PC-3 (cell line): ENCODE results near the gene FSCN2. TPM values are rescaled to one million over a fixed set of nuclear protein-coding genes. Genes with fewer than 3 reads are reported as not detected.

ENCODE experiments used
- ATAC-seq: fragments of 200-7000 bp; cut with Tn5 transposase; 2 replicates; pipeline ENCODE4 v1.9.1; 2020; ENCODE audit warnings: mild to moderate bottlenecking, moderate library complexity
- BruUV-seq: library from RNA; stranded (reverse); fragments of 400-500 nt; replicated peaks from 2 replicates; lab custom pipeline; 2021; lab: Mats Ljungman, UMichigan
- CTCF ChIA-PET: fragments of 300-600 bp; sonication (Branson Sonifier 250); formaldehyde crosslinking; loops from one replicate; lab custom pipeline; 2022; ENCODE audit warnings: antibody characterized with exemption; lab: Charles Lee
- POLR2A ChIA-PET: fragments of 300-600 bp; sonication (Branson Sonifier 250); formaldehyde crosslinking; loops from one replicate; lab custom pipeline; 2022; ENCODE audit warnings: antibody characterized with exemption; ENCODE audit not compliant: unreplicated experiment; lab: Charles Lee
- DNase-seq: peaks from one replicate; pipeline ENCODE4 v3.0.0-alpha.2; 2015
- H2AFZ ChIP-seq: fragments of 300-600 bp; sonication (generic); 2 replicates; pipeline ENCODE4 v1.6.0; 2016; ENCODE audit warnings: antibody characterized with exemption, low read length
- H3F3A ChIP-seq: fragments of 300-600 bp; sonication (generic); one replicate; pipeline ENCODE4 v1.6.0; 2017; ENCODE audit warnings: antibody characterized with exemption, low read length, control low read depth, mild to moderate bottlenecking; ENCODE audit not compliant: unreplicated experiment
- H3K27ac ChIP-seq: fragments of 300-600 bp; sonication (generic); 2 replicates; pipeline ENCODE4 v1.5.1; 2016; ENCODE audit warnings: mild to moderate bottlenecking, low read length
- H3K27me3 ChIP-seq: fragments of 300-600 bp; sonication (generic); 2 replicates; pipeline ENCODE4 v1.6.1; 2016; ENCODE audit warnings: low read length, mixed read lengths
- H3K36me3 ChIP-seq: fragments of 300-600 bp; sonication (generic); 2 replicates; pipeline ENCODE4 v1.6.1; 2016; ENCODE audit warnings: low read depth, mixed run types, low read length, mixed read lengths
- H3K4me1 ChIP-seq: fragments of 300-600 bp; sonication (generic); 2 replicates; pipeline ENCODE4 v1.5.1; 2016; ENCODE audit warnings: low read length; ENCODE audit not compliant: insufficient read depth
- H3K4me2 ChIP-seq: fragments of 300-600 bp; sonication (generic); 2 replicates; pipeline ENCODE4 v1.6.0; 2016; ENCODE audit warnings: low read length
- H3K4me3 ChIP-seq: fragments of 300-600 bp; sonication (generic); 2 replicates; pipeline ENCODE4 v1.5.1; 2016; ENCODE audit warnings: mild to moderate bottlenecking, low read length, mixed read lengths
- H3K79me2 ChIP-seq: fragments of 300-600 bp; sonication (generic); 2 replicates; pipeline ENCODE4 v1.6.1; 2017; ENCODE audit warnings: low read length, mixed read lengths
- H3K9ac ChIP-seq: fragments of 300-600 bp; sonication (generic); 2 replicates; pipeline ENCODE4 v1.6.0; 2016; ENCODE audit warnings: mild to moderate bottlenecking, low read length
- H3K9me2 ChIP-seq: fragments of 300-600 bp; sonication (generic); replicated peaks from 2 replicates; pipeline ENCODE4 v1.6.1; 2016; ENCODE audit warnings: mixed run types, low read length, mixed read lengths
- H3K9me3 ChIP-seq: fragments of 300-600 bp; sonication (generic); 2 replicates; pipeline ENCODE4 v1.6.1; 2016; ENCODE audit warnings: low read length, mixed read lengths
- H4K20me1 ChIP-seq: fragments of 300-600 bp; sonication (generic); 2 replicates; pipeline ENCODE4 v1.6.1; 2016; ENCODE audit warnings: low read length, mixed read lengths
- CTCF ChIP-seq: fragments of 300-600 bp; sonication (generic); conservative IDR thresholded peaks from 2 replicates; pipeline ENCODE4 v1.5.1; 2017; ENCODE audit warnings: antibody characterized with exemption, low read depth, mild to moderate bottlenecking, low read length
- EZH2 ChIP-seq: fragments of 300-600 bp; sonication (generic); IDR thresholded peaks from one replicate; pipeline ENCODE4 v1.6.1; 2017; ENCODE audit warnings: antibody characterized with exemption, mild to moderate bottlenecking, low read length; ENCODE audit not compliant: unreplicated experiment
- EZH2phosphoT487 ChIP-seq: fragments of 300-600 bp; sonication (generic); IDR thresholded peaks from 2 replicates; pipeline ENCODE4 v1.6.1; 2018; ENCODE audit warnings: mild to moderate bottlenecking, antibody characterized with exemption, low read length, borderline replicate concordance
- intact Hi-C: fragments of 100-400 bp; cut with micrococcal nuclease; formaldehyde crosslinking; loops from 2 replicates; pipeline ENCODE4 v1.9.0; 2023
- total RNA-seq: library from RNA; depleted of rRNA; stranded (reverse); fragments of >200 nt; gene quantifications from 2 replicates; pipeline ENCODE4 v1.2.3, GENCODE V29; 2014

FSCN2 gene
- total RNA-seq, 1 experiment from 2014 or later = 0.87 TPM

DNA sequence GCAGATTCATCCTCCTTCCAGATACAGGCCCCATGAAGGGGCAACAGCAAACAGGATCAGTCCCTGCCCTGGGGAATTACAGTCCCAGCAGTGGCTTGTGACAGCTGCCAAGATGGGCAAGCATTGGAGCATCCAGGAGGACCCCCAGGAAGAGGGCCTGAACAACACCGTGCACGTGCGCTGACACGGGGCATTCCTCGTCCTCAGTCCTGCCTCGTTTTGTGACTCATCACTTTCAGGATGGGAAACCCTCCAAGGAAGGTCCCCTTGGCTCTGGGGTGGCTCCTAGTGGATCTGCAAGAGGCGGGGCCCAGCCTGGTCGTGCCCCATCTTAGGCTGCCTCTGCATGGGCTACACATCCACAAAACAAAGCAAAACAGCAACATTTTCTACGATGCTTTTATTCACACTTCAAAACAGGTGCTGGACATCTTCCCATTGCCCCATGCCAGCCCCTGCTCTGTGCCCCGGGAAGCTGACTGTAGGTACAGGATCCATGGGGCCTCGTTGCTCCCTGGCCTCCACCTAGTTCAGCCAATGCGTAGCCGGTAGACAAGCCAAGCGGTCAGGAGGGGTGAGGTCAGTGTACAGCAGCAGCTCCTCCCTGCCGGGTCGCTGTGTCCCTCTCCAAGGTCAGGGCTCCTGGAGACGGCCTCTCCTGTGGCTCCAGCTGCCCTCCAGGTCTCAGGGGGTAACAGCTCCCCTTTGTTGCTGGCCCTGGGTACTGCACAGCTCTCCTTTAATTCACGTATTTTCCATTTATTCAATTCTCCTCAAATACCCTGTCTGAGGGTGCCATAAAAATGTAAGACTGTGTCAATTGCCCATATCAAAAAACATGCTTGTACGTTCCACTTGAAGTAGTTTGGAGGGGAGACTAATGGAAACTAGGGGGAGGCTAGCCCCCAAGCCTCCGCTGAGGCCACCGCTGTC is 47.8 kb upstream of the FSCN2 start:
- Histone ChIP-seq H3K79me2 (no peaks in the 10 kb centered on the region), H3K27me3 (no peaks in the 10 kb centered on the region), H3K4me2 (no peak overlapping the region), H3K9ac (no peak overlapping the region), H3K27ac (no peak overlapping the region), H3K9me3 (no peaks in the 10 kb centered on the region), H3K9me2 (no peaks in the 10 kb centered on the region), H4K20me1 (no peaks in the 10 kb centered on the region), H3K4me3 (no peak overlapping the region), H3K36me3 (no peaks in the 10 kb centered on the region), H3F3A (no peaks in the 10 kb centered on the region), H3K4me1 (peaks cover 3% of the 10 kb centered on the region), H2AFZ (no peak overlapping the region)
- intact Hi-C loops = no loop called here
- DNase-seq = peak; percentile 45
- ATAC-seq = no peak
- TF ChIP-seq EZH2phosphoT487 (no peak), EZH2 (no peak), CTCF (no peak)
- no TSS peak for BruUV-seq
- ChIA-PET POLR2A (no interaction called here), CTCF (interaction anchor here (0.6 kb wide), 1 partner anchor 27 kb away, joined by 7 read pairs; no protein-coding TSS in a partner anchor)

DNA sequence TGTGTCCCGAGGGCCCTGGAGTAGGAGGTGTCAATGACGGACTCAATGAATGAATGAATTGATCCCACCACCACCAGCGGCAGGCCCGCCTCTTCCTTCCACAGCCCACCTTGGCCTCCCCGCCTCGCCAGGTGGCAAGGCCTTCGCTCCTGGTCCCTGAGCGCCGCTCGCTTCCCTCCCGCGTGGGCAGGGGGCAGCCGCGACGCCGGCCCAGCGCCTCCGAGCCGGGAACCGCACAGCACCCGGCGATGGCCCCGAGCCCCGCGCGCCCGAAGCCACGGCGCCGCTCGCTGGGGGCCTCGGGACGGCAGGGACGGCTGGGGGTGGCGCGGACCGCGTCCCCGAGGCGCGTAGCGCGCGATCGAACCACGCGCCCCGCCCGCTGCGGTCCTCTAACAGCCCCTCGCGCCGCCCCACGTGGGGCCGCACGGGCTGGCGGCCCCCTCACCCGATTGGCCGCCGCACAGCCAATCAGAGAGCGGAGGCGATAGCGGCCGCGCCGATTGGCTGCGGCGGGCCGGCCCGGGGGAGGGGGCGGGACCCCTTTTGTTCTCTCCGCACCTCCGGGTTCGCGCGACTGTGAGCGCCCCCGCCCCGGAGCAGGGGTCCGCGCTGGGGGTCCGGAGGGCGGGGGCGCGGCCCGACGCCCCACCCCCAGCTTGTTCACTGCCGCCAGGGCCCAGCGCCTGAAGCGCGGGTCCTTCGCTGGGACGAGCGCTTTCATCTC is 46.9 kb upstream of the FSCN2 start:
- no peak for ATAC-seq
- no peaks in the 10 kb centered on the region for H3K36me3 ChIP-seq
- no peaks in the 10 kb centered on the region for H4K20me1 ChIP-seq
- H3K4me3 ChIP-seq = no peak overlapping the region
- no peak overlapping the region for H2AFZ ChIP-seq
- H3K27me3 ChIP-seq = no peaks in the 10 kb centered on the region
- ChIA-PET POLR2A (no interaction called here), CTCF (no interaction called here)
- intact Hi-C loops = no loop called here
- H3K4me1 ChIP-seq = peaks cover 3% of the 10 kb centered on the region
- no peaks in the 10 kb centered on the region for H3K9me3 ChIP-seq
- H3F3A ChIP-seq = no peaks in the 10 kb centered on the region
- no peak for DNase-seq
- H3K4me2 ChIP-seq = no peak overlapping the region
- TF ChIP-seq CTCF (no peak), EZH2 (no peak), EZH2phosphoT487 (no peak)
- no TSS peak for BruUV-seq
- H3K9me2 ChIP-seq = no peaks in the 10 kb centered on the region
- no peak overlapping the region for H3K27ac ChIP-seq
- H3K79me2 ChIP-seq = no peaks in the 10 kb centered on the region
- no peak overlapping the region for H3K9ac ChIP-seq
